Hematopoietic multipotent progenitor cell treated with erythropoietin and hydrocortisone succinate and interleukin-3 and kit ligand, for 8 days (in vitro differentiated cells): ENCODE data around the gene ATAD1.
"Not testable (repeated sequence)": the region's sequence is repeated elsewhere in the genome, so short reads cannot be mapped to it uniquely, and the experiment has no call there.

Experiments
- DNase-seq: peaks from one replicate; pipeline ENCODE4 v3.0.0-alpha.2; 2015

Gene ATAD1

DNA sequence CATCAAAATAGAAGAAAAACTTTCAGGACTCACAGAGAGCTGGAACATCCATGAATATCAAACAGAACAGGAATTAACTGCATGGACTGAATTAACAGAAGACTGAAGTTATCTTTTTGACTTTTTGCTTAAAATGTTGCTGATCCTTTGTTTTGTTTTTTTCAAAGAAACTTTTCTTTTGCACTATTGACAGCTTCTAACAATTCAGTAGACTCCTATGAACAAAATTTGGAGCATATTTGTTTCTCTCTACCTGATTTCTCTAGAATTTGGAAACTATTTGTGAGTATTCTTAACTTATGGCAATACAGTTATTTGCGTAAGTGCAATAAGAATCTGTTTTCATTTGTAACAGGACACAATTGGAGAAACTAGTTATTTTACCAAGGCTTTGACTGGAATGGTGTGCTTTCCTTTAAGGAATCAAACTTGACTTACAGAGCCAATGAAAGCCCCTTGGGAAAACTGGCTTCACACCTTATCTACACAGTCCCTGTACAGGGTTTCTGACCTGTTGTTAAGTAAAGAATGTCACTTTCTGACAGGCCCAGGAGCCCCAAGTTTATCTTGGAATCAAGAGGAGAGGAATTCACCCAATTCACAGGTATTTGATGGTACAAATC lies 16.1 kb downstream of the ATAD1 start:
- DNase-seq, result not testable (repeated sequence)

DNA sequence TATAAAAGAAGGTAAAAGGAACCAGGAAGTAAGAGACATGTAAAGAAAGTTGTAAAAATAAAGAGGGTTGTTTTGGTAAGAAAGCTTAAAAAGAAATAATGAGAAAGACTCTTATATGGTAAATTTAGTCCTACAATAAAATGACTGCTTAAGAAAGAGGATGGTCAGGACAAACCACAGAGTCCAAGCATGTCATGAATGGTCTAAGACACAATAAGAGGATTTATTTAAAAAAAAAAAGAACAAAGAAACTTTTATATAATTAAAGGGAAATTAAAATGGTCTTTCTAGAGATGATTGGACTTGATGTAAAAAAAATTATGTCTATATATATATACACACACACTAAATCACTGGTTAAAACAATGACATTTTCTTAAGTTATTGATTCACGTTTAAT lies 18.2 kb downstream of the ATAD1 start:
- DNase-seq, result no peak

DNA sequence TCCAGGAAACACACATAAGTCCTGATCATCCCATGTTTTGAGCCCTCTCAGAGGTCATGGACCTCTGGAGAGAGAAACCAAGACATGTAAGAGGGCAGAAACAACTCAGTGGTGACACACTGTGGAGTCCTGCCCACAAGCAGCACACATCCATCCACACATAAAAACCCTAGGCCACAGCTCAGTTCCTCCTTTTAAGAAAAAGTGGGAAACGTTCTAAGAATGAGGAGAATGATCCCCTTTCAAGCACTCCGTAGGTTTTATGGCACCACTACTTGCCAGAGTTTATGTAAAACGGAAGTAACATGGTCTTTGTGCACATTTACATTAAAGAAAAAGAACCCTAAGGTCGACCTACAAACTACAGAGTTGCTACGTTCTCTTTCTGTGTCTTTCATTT lies 19.9 kb downstream of the ATAD1 start:
- no peak for DNase-seq

DNA sequence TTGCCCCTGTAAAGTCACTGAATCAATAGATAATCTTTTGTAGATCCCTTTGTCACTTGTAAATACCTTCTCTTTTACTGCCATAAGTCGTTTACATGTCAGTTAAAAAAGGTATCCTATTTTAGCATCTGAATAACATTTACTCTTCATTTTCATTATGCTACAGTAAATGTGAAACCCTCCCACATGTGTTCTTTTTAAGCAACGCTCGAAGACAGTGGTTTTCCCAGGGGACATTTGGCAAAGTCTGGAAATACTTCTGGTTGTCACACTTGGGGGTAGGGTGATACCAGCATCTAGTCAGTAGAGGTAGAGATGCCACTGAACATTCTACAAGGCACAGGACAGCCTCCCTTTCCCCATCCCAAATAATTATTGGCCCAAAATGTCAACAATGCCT lies 23.7 kb downstream of the ATAD1 start:
- no peak for DNase-seq

DNA sequence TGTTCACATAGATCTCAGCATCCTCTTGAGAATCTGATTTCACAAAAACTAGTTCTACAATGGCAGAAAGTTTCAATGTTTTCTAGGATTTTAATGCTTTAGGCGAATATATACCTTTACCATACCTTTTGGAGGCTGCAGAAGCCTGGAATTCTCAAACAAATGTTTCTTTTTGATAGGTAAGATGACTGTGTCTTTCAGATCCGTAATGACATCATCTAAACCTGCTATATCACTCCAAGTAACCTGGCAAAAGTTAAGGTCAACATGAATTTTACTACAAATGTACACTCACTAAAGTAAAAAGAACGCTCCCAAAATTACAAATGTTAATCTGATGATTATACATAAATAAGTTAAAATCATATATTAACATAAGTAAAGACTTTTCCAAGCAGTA lies 27.8 kb downstream of the ATAD1 start:
- DNase-seq, result no peak

DNA sequence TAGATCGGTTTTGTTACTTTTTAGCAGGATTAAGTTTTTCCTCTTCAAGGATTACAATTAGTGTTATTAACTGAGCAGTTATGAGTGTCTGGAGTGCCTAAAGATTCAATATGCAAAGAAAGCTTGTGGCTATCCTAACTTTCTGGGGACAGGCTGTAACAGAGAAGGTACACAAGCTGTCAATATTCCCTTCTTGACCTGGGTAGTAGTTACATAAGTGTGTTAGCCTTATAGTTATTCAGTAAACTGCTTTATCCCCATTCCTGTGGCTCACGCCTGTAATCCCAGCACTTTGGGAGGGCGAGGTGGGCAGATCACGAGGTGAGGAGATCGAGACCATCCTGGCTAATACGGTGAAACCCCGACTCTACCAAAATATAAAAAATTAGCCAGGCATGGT lies 31.6 kb downstream of the ATAD1 start:
- no peak for DNase-seq

DNA sequence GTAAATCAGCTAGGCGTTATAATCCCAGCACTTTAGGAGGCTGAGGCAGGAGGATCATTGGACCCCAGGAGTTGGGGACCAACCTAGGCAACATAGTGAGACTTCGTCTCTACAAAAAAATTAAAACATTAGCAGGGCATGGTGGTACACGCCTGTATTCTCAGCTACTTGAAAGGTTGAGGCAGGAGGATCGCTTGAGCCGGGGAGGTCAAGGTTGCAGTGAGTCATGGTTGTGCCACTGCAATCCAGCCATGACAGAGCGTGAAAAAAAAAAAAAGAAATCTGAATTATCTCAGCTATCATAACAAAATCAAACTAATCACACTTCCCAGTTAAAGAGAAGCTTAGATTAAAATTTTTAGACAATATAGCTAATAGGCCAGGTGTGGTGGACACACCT lies 35.3 kb downstream of the ATAD1 start:
- no peak for DNase-seq

DNA sequence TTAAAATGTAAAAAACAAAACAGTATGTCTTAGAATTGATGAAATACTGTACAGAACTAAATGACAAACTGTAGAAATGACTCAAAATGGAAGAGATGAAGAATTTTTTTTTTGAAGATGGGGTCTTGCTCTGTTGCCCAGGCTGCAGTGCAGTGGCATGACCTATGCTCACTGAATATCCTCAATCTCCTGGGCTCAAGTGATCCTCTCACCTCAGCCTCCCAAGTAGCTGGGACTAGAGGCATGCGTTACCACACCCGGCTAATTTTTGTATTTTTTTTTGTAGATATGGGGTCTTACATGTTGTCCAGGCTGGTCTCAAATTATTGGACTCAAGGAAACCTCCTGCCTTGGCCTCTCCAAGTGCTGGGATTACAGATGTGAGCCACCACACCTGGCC lies 36.5 kb downstream of the ATAD1 start:
- DNase-seq, result no peak

DNA sequence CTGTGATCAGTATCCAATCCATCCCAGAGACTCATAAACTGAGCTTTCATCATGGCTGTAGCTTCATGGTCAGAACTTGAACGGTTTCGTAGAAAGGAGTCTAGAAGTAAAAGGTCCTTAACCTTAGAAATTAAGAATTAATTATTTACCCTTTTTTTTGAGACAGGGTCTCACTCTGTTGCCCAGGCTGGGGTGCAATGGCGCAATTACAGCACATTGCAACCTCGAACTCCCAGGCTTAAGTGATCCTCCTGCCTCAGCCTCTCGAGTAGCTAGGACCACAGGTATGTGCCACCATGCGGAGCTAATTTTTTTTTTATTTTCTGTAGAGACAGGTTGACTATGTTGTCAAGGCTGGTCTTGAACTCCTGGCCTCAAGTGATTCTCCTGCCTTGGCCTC lies 41.7 kb downstream of the ATAD1 start:
- DNase-seq, result no peak

DNA sequence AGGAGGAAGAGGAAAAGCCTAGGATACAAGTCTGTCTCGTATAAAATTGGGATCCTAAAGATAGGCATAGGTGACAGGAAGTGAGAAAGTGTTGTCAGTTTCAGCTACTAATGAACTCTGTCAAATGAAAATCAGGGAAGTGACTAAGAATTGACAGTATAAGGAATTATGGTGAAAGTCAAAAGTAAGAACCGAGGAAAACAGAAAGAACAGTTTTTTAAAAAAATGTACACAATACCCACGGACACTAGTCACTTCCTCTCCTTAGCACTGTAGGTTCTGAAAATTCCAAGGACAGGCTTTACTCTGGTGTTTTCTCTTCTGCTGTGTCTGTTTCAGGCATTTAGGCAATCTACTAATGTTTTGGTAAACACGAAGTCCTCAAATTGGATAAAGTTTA lies 42.3 kb downstream of the ATAD1 start:
- DNase-seq, result no peak

DNA sequence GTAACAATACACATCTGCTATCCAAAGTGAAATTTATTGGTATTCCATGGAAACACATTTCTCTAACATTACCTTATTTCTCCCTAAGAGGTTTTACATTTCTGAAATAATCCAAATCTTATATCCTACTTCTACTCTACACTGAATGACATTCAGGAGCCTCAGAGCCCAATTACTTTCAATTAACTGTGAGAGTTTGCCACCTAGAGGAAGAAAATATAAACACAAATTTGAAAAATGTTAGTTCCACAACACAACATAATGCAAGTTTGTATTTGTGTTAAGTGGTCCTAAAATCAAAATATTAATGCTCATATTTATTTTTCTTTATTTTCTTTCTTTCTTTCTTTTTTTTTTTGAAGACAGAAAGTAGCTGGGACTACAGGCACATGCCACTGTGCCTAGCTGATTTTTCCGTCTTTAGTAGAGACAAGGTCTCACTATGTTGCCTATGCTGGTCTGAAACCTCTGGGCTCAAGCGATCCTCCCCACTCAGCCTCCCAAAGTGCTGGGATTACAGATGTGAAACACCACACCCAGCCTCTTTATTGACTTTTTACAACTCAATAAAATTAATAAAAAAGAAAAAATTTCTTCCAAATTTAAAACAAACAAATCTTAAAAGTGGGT lies 46.0 kb downstream of the ATAD1 start:
- peak; percentile 59 for DNase-seq

DNA sequence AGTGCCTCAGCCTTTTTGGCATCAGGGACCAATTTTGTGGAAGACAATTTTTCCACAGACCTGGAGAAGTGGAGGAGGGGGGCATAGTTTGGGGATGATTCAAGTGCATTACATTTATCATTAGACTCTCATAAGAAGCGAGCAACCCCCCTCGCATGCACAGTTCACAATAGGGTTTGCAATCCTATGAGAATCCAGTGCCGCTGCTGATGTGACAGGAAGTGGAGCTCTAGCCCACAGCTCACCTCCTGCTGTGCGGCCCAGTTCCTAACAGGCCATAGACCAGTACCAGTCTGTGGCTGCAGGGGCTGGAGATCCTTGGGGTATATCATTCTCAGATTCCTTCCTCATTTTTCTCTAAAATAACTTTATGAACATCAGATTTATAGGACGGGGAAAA lies 50.8 kb downstream of the ATAD1 start:
- no peak for DNase-seq

DNA sequence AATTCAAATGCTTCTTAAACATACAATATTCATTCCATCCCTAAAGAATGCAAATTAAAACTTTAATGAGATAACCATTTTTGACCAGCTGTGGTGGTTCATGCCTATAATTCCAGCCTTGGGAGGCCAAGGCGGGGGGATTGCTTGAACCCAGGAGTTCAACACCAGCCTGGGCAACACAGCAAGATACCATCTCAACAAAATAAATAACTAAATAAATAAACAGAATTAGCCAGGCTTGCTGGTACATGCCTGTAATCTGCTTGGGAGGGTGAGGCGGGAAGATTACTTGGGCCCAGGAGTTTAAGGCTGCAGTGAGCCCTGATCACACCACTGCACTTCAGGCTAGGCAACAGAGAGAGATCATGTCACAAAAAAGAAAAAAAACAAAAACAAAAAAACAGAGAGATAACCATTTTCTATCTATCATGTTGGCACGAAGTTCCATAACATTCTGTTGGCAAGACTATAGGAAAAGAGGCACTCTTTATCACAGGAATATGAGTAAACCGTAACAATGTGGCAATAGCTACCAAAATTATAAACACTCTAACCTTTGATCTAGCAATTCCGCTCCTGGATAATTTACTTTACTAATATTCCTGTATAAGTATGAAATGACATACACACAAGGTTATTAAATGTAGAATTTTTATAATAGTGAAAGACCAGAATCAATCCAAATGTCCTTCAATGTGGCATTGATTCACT lies 52.2 kb downstream of the ATAD1 start:
- no peak for DNase-seq

DNA sequence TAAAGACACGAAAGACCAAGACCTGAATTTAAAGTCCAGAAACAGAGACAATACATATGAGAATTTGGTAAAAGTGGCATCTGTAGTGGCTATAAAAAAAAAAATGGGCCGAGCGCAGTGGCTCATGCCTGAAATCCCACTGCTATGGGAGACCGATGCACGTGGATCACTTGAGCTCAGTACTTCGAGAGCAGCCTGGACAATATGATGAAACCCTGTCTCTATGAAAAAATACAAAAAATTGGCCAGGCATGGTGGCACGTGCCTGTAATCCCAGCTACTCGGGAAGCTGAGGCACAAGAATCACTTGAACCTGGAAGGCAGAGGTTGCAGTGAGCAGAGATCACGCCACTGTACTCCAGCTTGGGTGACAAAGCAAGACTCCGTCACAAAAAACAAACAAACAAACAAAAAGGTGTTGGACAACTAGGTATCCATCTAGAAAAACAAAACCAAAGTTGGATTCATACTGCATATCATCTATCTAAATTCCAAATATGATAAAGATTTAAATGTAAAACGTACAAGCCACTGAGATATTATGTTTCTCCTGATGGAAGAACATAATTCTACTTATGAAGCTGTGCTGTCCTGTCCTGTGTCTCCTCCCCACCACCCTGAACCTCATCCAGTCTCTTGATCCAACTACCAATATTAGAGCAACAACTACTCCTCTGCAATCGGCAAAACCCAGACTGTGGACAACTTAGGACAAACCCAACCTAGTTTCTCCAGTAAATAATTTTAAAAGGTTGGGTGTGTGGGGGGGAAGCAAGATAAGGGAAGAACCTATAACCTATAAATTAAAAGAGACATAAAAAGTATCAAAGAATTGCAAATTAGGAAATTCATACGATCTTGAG lies 53.7 kb downstream of the ATAD1 start:
- no peak for DNase-seq

DNA sequence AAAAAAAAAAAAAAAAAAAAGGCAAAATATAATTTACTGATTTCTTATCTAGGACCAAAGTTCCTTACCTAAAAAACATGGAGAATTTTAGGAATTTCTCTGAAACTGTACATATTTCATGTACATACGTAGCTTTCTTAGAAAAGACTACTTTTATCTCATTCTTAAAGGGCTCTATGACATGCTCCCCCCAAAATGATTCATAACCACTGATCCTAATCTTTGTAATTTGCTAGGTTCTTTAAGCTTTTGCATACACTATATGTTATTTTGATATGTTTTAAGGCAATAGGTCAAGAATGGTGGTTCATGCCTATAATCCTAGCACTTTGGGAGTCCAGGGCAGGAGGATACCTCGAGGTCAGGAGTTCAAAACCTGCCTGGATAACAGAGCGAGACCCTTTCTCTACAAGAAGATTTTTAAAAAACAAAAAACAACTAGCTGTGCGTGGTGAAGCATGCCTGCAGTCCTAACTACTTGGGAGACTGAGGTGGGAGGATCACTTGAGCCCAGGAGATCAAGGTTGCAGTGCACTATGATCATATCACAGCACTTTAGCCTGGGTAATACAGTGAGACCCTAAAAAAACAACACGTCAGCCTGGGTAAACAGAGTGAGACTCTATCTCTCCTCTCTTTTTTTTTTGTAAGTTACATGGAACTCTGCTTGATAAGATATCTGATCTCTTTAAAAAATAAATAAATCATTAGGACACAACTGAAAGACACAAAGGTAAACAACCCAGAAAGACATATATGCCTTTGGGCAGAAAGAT lies 54.8 kb downstream of the ATAD1 start:
- peak; percentile 43 for DNase-seq

DNA sequence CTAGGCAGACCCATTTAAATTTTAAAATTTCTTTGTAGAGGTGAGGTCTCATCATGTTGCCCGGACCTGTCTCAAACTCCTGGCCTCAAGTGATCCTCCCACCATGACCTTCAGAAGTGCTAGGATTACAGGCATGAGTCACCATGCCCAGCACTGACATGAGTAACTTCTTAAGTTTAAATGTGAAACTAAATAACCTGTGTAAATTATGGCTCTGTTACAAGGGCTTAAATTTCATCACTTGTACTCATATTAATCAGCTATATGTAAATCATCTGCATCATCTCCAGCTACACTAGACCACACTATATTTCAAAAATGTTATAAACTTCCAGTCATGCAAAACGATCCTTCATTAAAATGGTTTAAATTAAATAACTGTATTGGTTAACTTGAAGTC lies 56.1 kb downstream of the ATAD1 start:
- peak; percentile 13 for DNase-seq

DNA sequence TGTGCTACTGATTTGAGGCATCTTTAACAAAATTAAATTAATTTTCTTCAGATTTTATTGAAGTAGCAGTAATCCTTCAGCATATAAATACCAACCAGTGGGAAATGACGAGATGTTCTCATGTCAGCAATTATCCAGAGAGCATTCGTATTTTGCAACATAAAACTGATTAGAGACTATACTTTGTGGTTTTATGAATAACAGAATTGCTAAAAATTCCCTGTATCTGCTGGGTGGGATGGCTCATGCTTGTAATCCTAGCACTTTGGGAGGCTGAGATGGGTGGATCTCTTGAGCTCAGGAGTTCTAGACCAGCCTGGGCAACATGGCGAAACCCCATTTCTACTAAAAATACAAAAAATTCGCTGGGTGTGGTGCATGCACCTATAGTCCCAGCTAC lies 56.9 kb downstream of the ATAD1 start:
- no peak for DNase-seq

DNA sequence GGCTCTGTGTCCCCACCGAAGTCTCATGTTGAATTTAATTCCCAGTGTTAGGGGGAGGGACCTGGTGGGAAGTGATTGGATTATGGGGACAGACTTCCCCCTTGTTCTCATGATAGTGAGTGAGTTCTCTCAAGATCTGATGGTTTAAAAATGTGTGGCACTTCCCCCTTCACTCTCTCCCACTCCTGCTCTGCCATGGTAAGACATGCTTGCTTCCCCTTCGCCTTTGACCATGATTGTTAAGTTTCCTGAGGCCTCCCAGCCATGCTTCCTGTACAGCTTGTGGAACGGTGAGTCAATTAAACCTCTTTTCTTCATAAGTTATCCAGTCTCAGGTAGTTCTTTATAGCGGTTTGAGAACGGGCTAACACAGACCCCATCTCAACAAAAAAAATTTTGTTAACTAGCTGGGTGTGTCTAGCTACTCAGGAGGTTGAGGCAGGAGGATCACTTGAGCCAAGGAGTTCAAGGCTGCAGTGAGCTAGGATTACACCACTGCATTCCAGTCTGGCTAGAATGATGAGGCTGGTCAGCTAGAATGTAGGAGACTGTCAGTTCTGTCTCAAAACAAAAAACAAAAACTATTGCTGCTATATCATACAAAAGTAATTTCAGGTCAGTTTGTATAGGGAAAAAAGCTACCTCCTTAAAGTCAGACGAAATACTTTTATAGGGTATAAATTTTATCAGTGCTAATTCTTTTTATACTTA lies 57.7 kb downstream of the ATAD1 start:
- DNase-seq, result no peak

DNA sequence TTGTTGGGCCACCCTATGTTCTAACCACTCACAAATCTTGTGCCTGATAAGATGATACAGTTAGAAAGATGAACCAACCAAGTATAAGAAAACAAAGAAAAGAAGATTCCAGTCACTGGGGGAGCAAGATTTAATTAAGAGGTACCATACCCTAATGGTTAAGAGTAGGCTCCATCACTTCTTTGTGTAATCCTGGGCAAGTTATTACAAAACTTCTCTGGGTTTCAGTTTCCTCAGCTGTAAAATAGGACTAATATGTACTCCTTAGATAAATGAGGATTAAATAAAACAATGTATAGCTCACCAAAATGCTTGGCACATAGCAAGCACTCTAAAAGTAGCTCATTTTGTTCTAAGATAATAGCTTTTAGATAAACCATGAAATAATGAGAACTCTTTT lies 58.5 kb downstream of the ATAD1 start:
- no peak for DNase-seq

DNA sequence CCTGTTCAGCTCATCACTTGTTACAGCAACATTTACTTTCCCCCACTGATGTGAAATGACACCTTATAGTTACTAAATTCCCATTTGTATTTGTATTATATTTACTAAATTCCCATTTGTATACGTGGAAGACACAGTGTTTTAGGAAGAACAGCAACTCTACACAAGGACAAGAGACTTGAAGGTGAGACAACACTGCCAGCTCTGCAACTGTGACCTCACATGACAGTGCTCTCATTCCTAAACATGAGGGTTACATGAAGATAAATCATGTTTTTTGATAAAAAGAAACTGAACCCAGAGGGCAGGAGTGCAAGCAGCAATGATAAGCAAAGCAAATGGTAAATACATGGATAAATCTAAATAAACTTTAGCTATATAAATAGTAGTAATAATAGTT lies 60.3 kb downstream of the ATAD1 start:
- no peak for DNase-seq

DNA sequence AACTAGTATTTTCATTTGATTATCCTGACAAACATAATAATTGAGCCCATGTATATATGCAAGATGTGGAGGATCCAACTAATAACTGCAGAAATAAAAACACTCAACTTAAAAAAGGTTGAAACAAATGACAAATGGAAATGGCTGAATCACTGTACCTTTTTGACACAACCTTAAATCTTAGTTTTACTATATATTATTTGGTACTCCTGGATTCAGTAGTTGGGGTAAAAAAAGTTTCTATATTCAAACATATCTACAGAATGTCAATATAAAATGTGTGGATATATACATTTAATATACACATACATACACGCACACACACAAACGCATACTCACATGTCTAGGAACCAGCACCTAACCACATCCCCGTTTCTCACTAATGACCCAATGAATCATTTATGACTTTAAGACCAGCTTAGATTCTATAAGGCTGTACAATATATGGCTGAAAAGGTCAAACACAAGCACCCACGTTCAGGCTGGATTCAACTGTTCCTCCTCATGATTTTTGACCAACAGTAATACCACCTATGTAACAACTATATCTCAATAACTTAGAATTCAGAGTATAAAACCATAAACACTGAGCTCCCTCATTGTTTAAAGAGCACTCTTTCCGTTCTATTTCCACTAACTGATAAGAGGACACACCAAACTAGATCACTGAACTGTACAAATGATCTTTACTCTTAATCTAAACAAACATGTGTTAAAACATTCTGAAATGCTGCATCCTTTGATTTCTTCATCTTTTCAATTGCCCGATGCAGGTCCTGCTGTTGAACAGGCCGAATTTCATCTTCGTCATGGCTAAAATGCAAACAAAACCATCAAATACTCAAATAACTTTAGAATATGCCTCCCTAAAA lies 63.8 kb downstream of the ATAD1 start:
- no peak for DNase-seq
